CD4-positive, CD25-positive, alpha-beta regulatory T cell (primary cell): Measurements from ENCODE around the gene HTR2A. TPM values are rescaled to one million over a fixed set of nuclear protein-coding genes. Genes with fewer than 3 reads are reported as not detected.

ENCODE experiments used
- ATAC-seq, 2 donors: fragments of 150-1000 bp; cut with Tn5 transposase; one replicate each; pipeline ENCODE4 v1.10.0; 2021; ENCODE audit warnings: low read depth in 2 of 2, moderate number of reproducible peaks in 2 of 2, moderate library complexity in 1 of 2
- DNase-seq, 3 donors: peaks; one replicate each; pipeline versions ENCODE4 v3.0.0 to v3.0.0-alpha.2; 2012 to 2022; ENCODE audit warnings: mixed read lengths in 1 of 3
- H3K27ac ChIP-seq: one replicate; pipeline ENCODE4 v1.7.0; 2013; ENCODE audit warnings: mild to moderate bottlenecking, low read length; ENCODE audit not compliant: insufficient read depth, poor library complexity, severe bottlenecking
- H3K27me3 ChIP-seq: one replicate; pipeline ENCODE4 v1.7.0; 2013; ENCODE audit warnings: low read length; ENCODE audit not compliant: control insufficient read depth, insufficient read depth
- H3K36me3 ChIP-seq: one replicate; pipeline ENCODE4 v1.7.0; 2013; ENCODE audit warnings: mild to moderate bottlenecking, low read length, moderate library complexity; ENCODE audit not compliant: control insufficient read depth, insufficient read depth
- H3K4me1 ChIP-seq: 2 replicates; pipeline ENCODE4 v1.7.0; 2013; ENCODE audit warnings: mild to moderate bottlenecking, low read length; ENCODE audit not compliant: insufficient read depth, control insufficient read depth, poor library complexity, severe bottlenecking
- H3K4me3 ChIP-seq: one replicate; pipeline ENCODE4 v1.7.0; 2013; ENCODE audit warnings: low read depth, mild to moderate bottlenecking, low read length, moderate library complexity
- H3K9me3 ChIP-seq, 2 experiments: 1 replicate in 1 of 2; 2 replicates in 1 of 2; pipeline ENCODE4 v1.7.0; 2013; ENCODE audit warnings: low read length in 2 of 2, mild to moderate bottlenecking in 1 of 2, moderate library complexity in 1 of 2; ENCODE audit not compliant: control insufficient read depth in 2 of 2
- H3K27ac Mint-ChIP-seq, 3 donors: one replicate each; pipeline ENCODE4 v1.8.0; 2020 to 2022; ENCODE audit warnings: mild to moderate bottlenecking in 3 of 3, mixed read lengths in 3 of 3, moderate library complexity in 2 of 3
- H3K27me3 Mint-ChIP-seq: one replicate; pipeline ENCODE4 v1.8.0; 2022; ENCODE audit warnings: mild to moderate bottlenecking, mixed read lengths
- H3K36me3 Mint-ChIP-seq: one replicate; pipeline ENCODE4 v1.8.0; 2020; ENCODE audit warnings: mixed read lengths
- H3K4me1 Mint-ChIP-seq, 4 donors: one replicate each; pipeline ENCODE4 v1.8.0; 2020 to 2022; ENCODE audit warnings: mixed read lengths in 4 of 4, mild to moderate bottlenecking in 1 of 4
- H3K4me3 Mint-ChIP-seq, 4 donors: one replicate each; pipeline ENCODE4 v1.8.0; 2020 to 2022; ENCODE audit warnings: mild to moderate bottlenecking in 4 of 4, mixed read lengths in 4 of 4, moderate library complexity in 3 of 4
- H3K9me3 Mint-ChIP-seq, 7 donors: one replicate each; pipeline ENCODE4 v1.8.0; 2020 to 2022; ENCODE audit warnings: mixed read lengths in 7 of 7, mild to moderate bottlenecking in 3 of 7, moderate library complexity in 2 of 7
- polyA plus RNA-seq, 4 donors: library from polyadenylated mRNA; unstranded; fragments of 300-500 nt; fragmentation: Illumina TruSeq; gene quantifications; one replicate each; pipeline ENCODE4 v1.2.3, GENCODE V29; 2021
- total RNA-seq: library from RNA; stranded (reverse); gene quantifications from one replicate; pipeline ENCODE4 v1.2.3, GENCODE V29; 2022

HTR2A gene
- total and polyA plus RNA-seq, 5 donors from 2014 or later, result not detected

DNA sequence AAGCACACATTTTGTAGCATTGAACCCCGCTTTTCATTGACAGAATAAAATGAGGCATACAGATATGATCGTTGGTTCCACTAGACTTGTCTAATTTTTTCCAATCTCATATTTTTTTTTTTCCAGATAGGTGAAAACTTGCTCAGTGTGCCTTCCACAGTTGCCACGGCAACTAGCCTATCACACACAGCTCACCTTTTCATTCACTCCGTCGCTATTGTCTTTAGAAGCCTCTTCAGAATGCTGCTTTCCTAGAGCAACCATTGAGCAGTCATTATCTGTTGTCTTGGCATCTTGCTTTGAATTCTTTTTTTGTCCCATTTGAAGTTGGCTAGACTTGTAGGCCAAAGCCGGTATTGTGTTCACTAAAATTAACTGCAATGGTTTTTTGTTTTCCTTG lies 62.2 kb downstream of the HTR2A start:
- peaks cover 35% of the 10 kb centered on the region for H3K27me3 Mint-ChIP-seq
- Histone ChIP-seq H3K4me3 (no peak overlapping the region), H3K9me3 (no peaks in the 10 kb centered on the region), H3K36me3 (no peaks in the 10 kb centered on the region), H3K27ac (no peak overlapping the region), H3K4me1 (no peaks in the 10 kb centered on the region), H3K27me3 (peaks cover 8% of the 10 kb centered on the region)
- ATAC-seq, result no peak
- H3K4me3 Mint-ChIP-seq, result no peak overlapping the region
- no peaks in the 10 kb centered on the region for H3K36me3 Mint-ChIP-seq
- H3K4me1 Mint-ChIP-seq, result no peaks in the 10 kb centered on the region
- no peak for DNase-seq
- H3K9me3 Mint-ChIP-seq, result no peaks in the 10 kb centered on the region
- H3K27ac Mint-ChIP-seq, result no peak overlapping the region

DNA sequence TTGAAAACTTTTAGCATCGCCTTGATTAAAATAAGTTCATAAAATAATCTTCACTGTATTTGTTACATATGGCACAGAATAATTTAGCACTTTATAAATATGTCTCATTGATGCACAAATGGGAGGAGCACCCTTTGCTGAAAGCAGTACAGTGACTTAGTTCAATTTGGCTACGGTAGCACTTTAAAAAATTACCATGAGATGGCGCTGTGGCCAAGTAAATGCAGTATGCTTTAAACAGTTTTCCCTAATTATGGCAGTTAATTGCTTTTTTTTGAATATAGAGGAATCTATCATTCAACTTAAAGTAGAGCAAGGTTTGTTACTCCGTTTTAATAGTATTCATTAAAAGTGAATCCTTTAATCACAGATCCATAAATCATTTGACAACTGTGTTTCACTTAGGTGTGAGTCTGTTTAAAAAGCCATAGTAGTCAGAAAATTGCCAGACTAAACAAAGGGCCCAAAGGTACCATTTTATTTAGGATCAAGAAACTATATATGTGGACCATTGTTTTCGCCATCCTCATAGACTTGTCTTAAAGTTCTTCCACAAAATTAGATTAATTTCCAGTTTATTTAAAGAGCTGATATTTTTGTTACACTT lies 65.2 kb downstream of the HTR2A start:
- no peak for ATAC-seq
- no peaks in the 10 kb centered on the region for H3K4me1 ChIP-seq

DNA sequence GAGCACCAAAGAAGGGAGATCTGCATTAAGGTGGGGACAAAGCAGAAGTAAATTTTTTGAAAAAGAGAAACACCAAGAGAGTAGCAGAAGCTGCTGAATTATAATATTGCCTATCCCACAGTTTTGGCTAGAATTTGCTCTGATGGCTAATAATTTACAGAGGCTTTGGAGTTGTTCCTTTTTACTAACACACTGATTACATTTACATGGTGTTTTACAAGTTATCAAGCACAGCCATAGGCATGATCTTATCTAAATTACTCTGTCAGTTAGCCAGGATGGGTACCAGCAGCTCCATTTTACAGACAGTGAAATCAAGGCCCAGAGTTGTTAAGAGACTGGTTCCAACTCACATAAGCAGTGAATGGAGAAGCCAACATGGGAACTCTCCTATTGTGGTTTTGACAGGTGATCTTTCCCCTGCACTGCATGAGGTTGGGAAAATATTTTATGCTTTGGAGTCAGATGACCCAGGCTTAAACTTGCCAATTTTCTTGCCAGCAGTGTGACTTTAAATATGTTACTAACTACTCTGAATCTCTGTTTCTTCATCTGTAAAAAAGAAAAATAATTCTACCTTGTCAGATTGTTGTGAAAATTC lies 66.3 kb downstream of the HTR2A start:
- Histone ChIP-seq H3K27ac (no peak overlapping the region), H3K4me1 (no peaks in the 10 kb centered on the region), H3K9me3 (no peaks in the 10 kb centered on the region), H3K4me3 (no peak overlapping the region), H3K36me3 (no peaks in the 10 kb centered on the region), H3K27me3 (peaks cover 13% of the 10 kb centered on the region)
- Mint-ChIP-seq H3K4me1 (no peaks in the 10 kb centered on the region), H3K27ac (no peak overlapping the region), H3K36me3 (no peaks in the 10 kb centered on the region), H3K4me3 (no peak overlapping the region), H3K27me3 (peaks cover 25% of the 10 kb centered on the region), H3K9me3 (no peaks in the 10 kb centered on the region)
- ATAC-seq (no peak), DNase-seq (no peak)

More for the DNA sequence above, 65.2 kb downstream of the HTR2A start:
- H3K36me3 ChIP-seq, result no peaks in the 10 kb centered on the region
- no peak overlapping the region for H3K27ac ChIP-seq
- Mint-ChIP-seq H3K9me3 (no peaks in the 10 kb centered on the region), H3K27ac (no peak overlapping the region), H3K4me1 (no peaks in the 10 kb centered on the region), H3K27me3 (peaks cover 24% of the 10 kb centered on the region), H3K36me3 (no peaks in the 10 kb centered on the region), H3K4me3 (no peak overlapping the region)
- H3K4me3 ChIP-seq, result no peak overlapping the region
- peaks cover 7% of the 10 kb centered on the region for H3K27me3 ChIP-seq
- DNase-seq, result peak in 2 of 3 donors; percentile 2 to 48
- no peaks in the 10 kb centered on the region for H3K9me3 ChIP-seq

DNA sequence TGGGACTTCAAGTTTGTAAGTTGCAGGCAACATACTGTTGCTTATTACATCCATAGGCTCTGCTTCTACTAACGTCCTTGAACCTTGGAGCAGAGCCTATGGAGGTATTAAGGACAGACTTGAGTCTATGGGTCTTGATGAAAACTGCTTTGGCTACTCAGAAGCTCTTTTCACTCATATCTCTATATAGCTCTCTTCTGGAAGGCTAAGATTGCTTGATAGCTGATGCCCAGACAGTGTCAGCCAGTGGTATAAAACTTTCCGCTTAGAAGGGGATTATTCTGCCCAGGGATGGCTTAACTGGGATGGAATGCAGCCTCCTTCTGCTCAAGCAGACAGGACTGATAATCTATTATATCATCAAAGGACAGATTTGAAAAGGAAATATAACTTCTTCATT lies 74.3 kb downstream of the HTR2A start:
- H3K9me3 ChIP-seq, result no peaks in the 10 kb centered on the region
- H3K4me3 ChIP-seq, result no peak overlapping the region
- ATAC-seq (no peak), DNase-seq (no peak)
- Mint-ChIP-seq H3K9me3 (no peaks in the 10 kb centered on the region), H3K4me1 (no peaks in the 10 kb centered on the region), H3K36me3 (no peaks in the 10 kb centered on the region), H3K27me3 (peaks cover 38% of the 10 kb centered on the region), H3K27ac (no peak overlapping the region), H3K4me3 (no peak overlapping the region)
- H3K27me3 ChIP-seq, result peaks cover 10% of the 10 kb centered on the region
- no peak overlapping the region for H3K27ac ChIP-seq
- no peaks in the 10 kb centered on the region for H3K36me3 ChIP-seq
- H3K4me1 ChIP-seq, result no peaks in the 10 kb centered on the region

DNA sequence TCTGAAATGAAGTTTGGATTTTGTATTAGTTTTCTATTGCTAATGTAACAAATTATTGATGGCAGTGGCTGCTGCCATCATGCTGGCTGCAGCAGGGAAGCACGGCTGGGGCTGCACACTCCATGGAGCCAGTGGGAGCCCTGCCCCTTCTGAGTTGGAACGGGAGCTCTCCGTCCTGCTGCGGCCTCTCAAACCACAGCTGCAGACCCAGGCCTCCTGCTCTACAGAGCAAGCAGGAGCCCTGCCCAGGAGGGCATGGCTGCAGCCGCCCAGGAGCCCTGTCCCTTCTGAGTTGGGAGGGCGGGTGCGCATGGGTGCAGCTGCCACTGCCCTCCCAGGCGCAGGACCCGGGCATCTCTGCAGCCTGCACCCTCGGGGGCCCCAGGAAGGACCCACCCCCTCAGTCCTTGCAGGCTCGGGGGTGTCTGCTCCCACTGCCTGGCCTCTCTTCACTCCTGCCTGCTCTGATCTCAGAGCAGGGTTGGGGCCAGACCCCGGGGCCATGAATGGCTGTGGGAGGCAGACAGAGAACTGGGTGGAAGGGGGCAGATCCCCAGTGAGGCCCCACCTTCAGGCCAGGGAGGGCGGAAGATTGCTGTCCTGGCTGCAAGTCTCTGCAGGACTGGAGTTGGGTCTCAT lies 78.9 kb downstream of the HTR2A start:
- Histone ChIP-seq H3K4me1 (no peaks in the 10 kb centered on the region), H3K27me3 (peaks cover 4% of the 10 kb centered on the region), H3K36me3 (no peaks in the 10 kb centered on the region), H3K4me3 (no peak overlapping the region), H3K9me3 (peaks cover under 1 to 6% of the 10 kb centered on the region in 2 experiments), H3K27ac (no peak overlapping the region)
- DNase-seq (no peak), ATAC-seq (no peak)
- no peaks in the 10 kb centered on the region for H3K36me3 Mint-ChIP-seq
- no peak overlapping the region for H3K4me3 Mint-ChIP-seq
- H3K9me3 Mint-ChIP-seq, result peaks cover 0 to 6% (median 2%) of the 10 kb centered on the region in 7 donors
- peak overlapping the region in 1 of 3 donors; percentile 65 for H3K27ac Mint-ChIP-seq
- no peaks in the 10 kb centered on the region for H3K4me1 Mint-ChIP-seq
- H3K27me3 Mint-ChIP-seq, result peaks cover 37% of the 10 kb centered on the region

DNA sequence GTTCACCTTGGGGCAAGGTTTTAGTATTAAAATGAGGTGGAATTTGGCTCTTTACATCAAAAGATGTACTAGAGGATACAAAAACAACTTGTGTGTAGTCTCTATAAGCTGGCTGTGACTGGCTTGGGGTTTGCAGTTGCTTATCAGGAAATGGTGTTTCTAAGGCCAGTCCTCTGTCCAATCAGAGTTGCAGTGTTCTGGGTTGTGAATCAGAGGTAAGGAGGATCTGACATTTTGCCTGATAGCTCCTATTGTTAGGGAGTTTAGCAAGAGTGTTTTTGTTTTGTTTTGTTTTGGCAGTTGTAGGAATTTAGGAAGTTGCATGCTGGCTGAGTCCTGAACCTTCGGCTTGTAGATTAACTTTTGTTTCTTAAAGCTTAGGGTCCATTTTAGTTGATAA lies 79.8 kb downstream of the HTR2A start:
- H3K4me1 Mint-ChIP-seq, result no peaks in the 10 kb centered on the region
- peaks cover 0 to 15% (median 7%) of the 10 kb centered on the region in 7 donors for H3K9me3 Mint-ChIP-seq
- no peak overlapping the region for H3K27ac ChIP-seq
- H3K27me3 Mint-ChIP-seq, result peaks cover 46% of the 10 kb centered on the region
- no peaks in the 10 kb centered on the region for H3K36me3 ChIP-seq
- no peak for ATAC-seq
- no peak overlapping the region for H3K4me3 Mint-ChIP-seq
- DNase-seq, result no peak
- H3K27me3 ChIP-seq, result peaks cover 4% of the 10 kb centered on the region
- H3K4me3 ChIP-seq, result no peak overlapping the region
- H3K9me3 ChIP-seq, result peaks cover 9 to 15% of the 10 kb centered on the region in 2 experiments
- no peaks in the 10 kb centered on the region for H3K4me1 ChIP-seq
- no peaks in the 10 kb centered on the region for H3K36me3 Mint-ChIP-seq
- H3K27ac Mint-ChIP-seq, result no peak overlapping the region

DNA sequence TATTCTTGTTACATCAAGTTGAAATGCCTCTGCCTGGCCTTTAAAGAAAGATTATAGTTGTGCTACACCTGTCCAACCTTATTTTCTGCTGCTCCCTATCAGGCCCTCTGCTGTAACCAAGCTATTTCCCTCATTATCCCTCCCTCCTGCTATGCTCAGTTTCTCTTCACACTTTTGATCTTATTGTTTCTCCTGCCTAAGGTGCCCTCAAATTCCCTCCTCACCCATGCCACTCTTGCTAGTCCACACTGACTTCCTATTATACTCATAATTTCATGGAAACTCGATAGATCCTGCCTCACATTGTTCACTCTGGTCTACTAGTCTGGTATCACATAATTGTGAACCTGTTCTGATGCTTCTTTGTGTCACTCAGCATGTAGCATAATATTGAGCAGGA lies 80.5 kb downstream of the HTR2A start:
- Mint-ChIP-seq H3K9me3 (peaks cover 0 to 21% (median 7%) of the 10 kb centered on the region in 7 donors), H3K27ac (no peak overlapping the region), H3K4me3 (no peak overlapping the region), H3K36me3 (no peaks in the 10 kb centered on the region), H3K27me3 (peaks cover 41% of the 10 kb centered on the region), H3K4me1 (no peaks in the 10 kb centered on the region)
- no peaks in the 10 kb centered on the region for H3K4me1 ChIP-seq
- DNase-seq (no peak), ATAC-seq (no peak)
- no peaks in the 10 kb centered on the region for H3K36me3 ChIP-seq
- no peak overlapping the region for H3K27ac ChIP-seq
- peaks cover 4% of the 10 kb centered on the region for H3K27me3 ChIP-seq
- peaks cover 14 to 22% of the 10 kb centered on the region in 2 experiments for H3K9me3 ChIP-seq
- H3K4me3 ChIP-seq, result no peak overlapping the region
